ENCODE results near the gene ALDH3B1.

DNA sequence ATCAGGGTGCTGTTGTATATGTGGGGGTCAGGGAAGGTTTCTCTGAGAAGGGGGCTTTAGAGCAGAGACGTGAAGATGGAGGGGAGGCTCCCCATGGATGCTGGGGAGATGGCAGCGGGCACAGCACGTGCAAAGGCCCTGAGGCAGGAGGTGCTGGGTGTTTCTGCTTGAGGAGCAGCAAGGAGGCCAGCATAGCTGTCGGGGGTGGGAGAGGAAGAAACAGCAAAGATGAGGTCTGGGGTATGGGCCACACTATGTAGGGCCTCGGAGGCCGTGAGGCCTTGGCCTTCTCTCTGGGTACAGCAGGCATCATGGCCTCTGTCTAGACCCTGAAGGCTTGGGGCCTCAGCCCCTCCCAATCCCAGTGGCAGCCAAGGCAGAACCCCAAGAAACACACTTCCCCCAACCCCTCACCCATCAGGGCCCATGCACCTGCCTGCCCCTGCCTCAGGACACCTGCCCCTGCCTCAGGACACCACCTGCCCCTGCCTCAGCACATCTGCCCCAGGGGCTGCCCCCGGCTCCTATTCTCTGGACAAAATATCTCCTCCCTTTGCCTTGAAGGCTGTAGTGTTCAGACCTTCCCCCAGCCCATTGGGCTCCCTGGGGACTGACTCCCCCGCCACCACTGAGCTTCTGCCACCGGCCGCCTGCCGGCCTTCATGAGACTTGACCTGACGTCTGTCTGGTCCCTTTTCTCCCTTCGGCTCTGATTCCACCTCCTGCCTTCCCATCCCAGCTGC lies 6.2 kb downstream of the ALDH3B1 start:
- TF ChIP-seq CTCF (conservative IDR thresholded peaks at IDR 0.05), result no peak
- TF ChIP-seq ZFX (IDR thresholded peaks at IDR 0.05), result no peak
